ENCODE measurements around the gene KCTD17.

DNA sequence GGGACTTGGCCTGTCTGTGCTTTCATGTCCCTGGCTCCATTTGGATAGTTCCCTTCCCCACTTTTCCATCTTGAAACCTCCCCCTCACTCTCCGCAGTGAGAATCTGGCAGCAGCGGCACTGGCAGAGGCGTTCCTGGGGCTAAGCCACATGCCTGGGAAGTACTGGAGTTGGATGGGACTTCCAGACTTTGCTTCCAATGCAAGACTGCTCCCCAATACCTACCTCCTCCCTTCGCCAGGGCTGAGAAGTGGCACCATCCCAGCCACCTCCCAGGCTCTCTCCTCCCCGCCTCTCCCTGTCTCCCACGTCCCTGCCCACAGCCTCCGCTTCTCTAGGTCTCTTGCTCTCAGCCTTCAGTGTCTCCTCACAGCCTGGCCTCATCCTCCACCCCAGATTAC is 48.9 kb upstream of the KCTD17 start:
- TF ChIP-seq GATA2 (IDR thresholded peaks at IDR 0.05; ENCODE audit: low read depth, low read length) (no peak), GATA3 (IDR thresholded peaks at IDR 0.05; ENCODE audit: low read depth, low read length) (no peak)

Measured in SH-SY5Y (cell line).